HG02678 (cell line): ENCODE data around the gene HHAT.

Source experiments
- ATAC-seq: cut with Tn5 transposase; IDR thresholded peaks from one replicate; pipeline ENCODE4 v1.9.1; 2021; ENCODE audit warnings: mild to moderate bottlenecking, moderate library complexity; ENCODE audit not compliant: unreplicated experiment

The HHAT gene

GRCh38 chr1:210531475-210532222, 202.9 kb downstream of the HHAT start:
- ATAC-seq = no peak

GRCh38 chr1:210532223-210532598, 203.5 kb downstream of the HHAT start:
- ATAC-seq = no peak

- ATAC-seq = no peak
Measured at GRCh38 chr1:210535761-210536160, 207.1 kb downstream of the HHAT start.

GRCh38 chr1:210536254-210536961, 207.7 kb downstream of the HHAT start:
- ATAC-seq = no peak

GRCh38 chr1:210540288-210540687, 211.6 kb downstream of the HHAT start:
- no peak for ATAC-seq

- no peak for ATAC-seq
Measured at GRCh38 chr1:210541680-210542358, 213.1 kb downstream of the HHAT start.

- no peak for ATAC-seq
Measured at GRCh38 chr1:210551899-210552298, 223.2 kb downstream of the HHAT start.

GRCh38 chr1:210553711-210554110, 225.0 kb downstream of the HHAT start:
- no peak for ATAC-seq

GRCh38 chr1:210554382-210554781, 225.7 kb downstream of the HHAT start:
- ATAC-seq = no peak

- ATAC-seq = no peak
Measured at GRCh38 chr1:210556475-210556874, 227.8 kb downstream of the HHAT start.

- ATAC-seq = no peak
Measured at GRCh38 chr1:210557426-210558077, 228.8 kb downstream of the HHAT start.

GRCh38 chr1:210558302-210558701, 229.6 kb downstream of the HHAT start:
- no peak for ATAC-seq

GRCh38 chr1:210565306-210565705, 236.6 kb downstream of the HHAT start:
- no peak for ATAC-seq

GRCh38 chr1:210568631-210569030, 239.9 kb downstream of the HHAT start:
- ATAC-seq = no peak

GRCh38 chr1:210570116-210570515, 241.4 kb downstream of the HHAT start:
- ATAC-seq = no peak

- ATAC-seq = no peak
Measured at GRCh38 chr1:210571356-210572284, 242.9 kb downstream of the HHAT start.

- ATAC-seq = no peak
Measured at GRCh38 chr1:210573141-210573540, 244.4 kb downstream of the HHAT start.

- ATAC-seq = no peak
Measured at GRCh38 chr1:210582205-210582970, 253.7 kb downstream of the HHAT start.

- peak; percentile 85 for ATAC-seq
Measured at GRCh38 chr1:210584439-210585113, 255.9 kb downstream of the HHAT start.
